HCT116 (cell line): Measurements from ENCODE around the gene VPS4B. TPM values are rescaled to one million over a fixed set of nuclear protein-coding genes. Genes with fewer than 3 reads are reported as not detected.

Source experiments
- ATAC-seq: fragments of 200-7000 bp; cut with Tn5 transposase; 2 replicates; pipeline ENCODE4 v1.9.1; 2020; ENCODE audit warnings: mild to moderate bottlenecking, moderate library complexity
- BruUV-seq: library from RNA; stranded (reverse); fragments of 400-500 nt; replicated peaks from 2 replicates; lab custom pipeline; 2021; lab: Mats Ljungman, UMichigan
- CTCF ChIA-PET: fragments of 300-600 bp; sonication (Branson Sonifier 250); formaldehyde crosslinking; loops from one replicate; lab custom pipeline; 2021; ENCODE audit warnings: antibody characterized with exemption; lab: Charles Lee
- POLR2A ChIA-PET: fragments of 300-600, 350-600 bp; sonication (Branson Sonifier 250); formaldehyde crosslinking; loops from one replicate; lab custom pipeline; 2021; ENCODE audit warnings: antibody characterized with exemption; lab: Charles Lee
- RAD21 ChIA-PET, 2 experiments: fragments of 300-600 bp; sonication (Branson Sonifier 250); formaldehyde crosslinking; loops; one replicate each; lab custom pipeline; 2023; ENCODE audit warnings: low total read pairs in 2 of 2; ENCODE audit not compliant: uncharacterized antibody in 2 of 2, unreplicated experiment in 2 of 2, low non-redundant PET in 1 of 2; lab: Charles Lee
- DNase-seq: peaks from one replicate; pipeline ENCODE4 v3.0.0-alpha.2; 2010; ENCODE audit warnings: low read depth, low spot score
- H2AFZ ChIP-seq: fragments of 200-600 bp; shearing (Covaris generic), sonication (generic); 2 replicates; pipeline ENCODE4 v1.6.1; 2017; ENCODE audit warnings: low read depth, mixed run types, mixed read lengths, antibody characterized with exemption, low read length; ENCODE audit not compliant: poor library complexity, severe bottlenecking
- H3K27ac ChIP-seq: 2 replicates; pipeline ENCODE4 v1.5.1; 2012; ENCODE audit warnings: low read depth, low read length
- H3K27me3 ChIP-seq: fragments of 200-600 bp; sonication (generic); 2 replicates; pipeline ENCODE4 v1.6.1; 2016; ENCODE audit warnings: mixed run types, low read length, mixed read lengths; ENCODE audit not compliant: insufficient read depth
- H3K36me3 ChIP-seq, 2 experiments: fragments of 200-500 bp in 1 of 2; fragments of 200-600 bp in 1 of 2; sonication (Bioruptor generic) in 1 of 2; sonication (generic) in 1 of 2; 2 replicates each; pipeline versions ENCODE4 v1.5.1 to v1.6.1; 2014 to 2016; ENCODE audit warnings: low read length in 2 of 2, inconsistent platforms in 1 of 2, mixed read lengths in 1 of 2, mixed run types in 1 of 2; ENCODE audit not compliant: insufficient read depth in 2 of 2, control insufficient read depth in 1 of 2
- H3K4me1 ChIP-seq, 2 experiments: fragments of 200-600 bp in 1 of 2; sonication (generic) in 1 of 2; 2 replicates each; pipeline versions ENCODE4 v1.5.1 to v1.6.1; 2012 to 2017; ENCODE audit warnings: low read length in 2 of 2, inconsistent platforms in 1 of 2, mild to moderate bottlenecking in 1 of 2, mixed read lengths in 1 of 2, mixed run types in 1 of 2, moderate library complexity in 1 of 2; ENCODE audit not compliant: insufficient read depth in 2 of 2, control insufficient read depth in 1 of 2
- H3K4me2 ChIP-seq: fragments of 200-600 bp; sonication (generic); 2 replicates; pipeline ENCODE4 v1.6.1; 2017; ENCODE audit warnings: mixed run types, low read length, mixed read lengths
- H3K4me3 ChIP-seq, 2 experiments: fragments of 200-600 bp in 1 of 2; sonication (generic) in 1 of 2; replicated peaks in 1 of 2; 2 replicates each; pipeline ENCODE4 v1.5.1; 2011 to 2016; ENCODE audit warnings: low read length in 2 of 2, control low read depth in 1 of 2, low read depth in 1 of 2, mild to moderate bottlenecking in 1 of 2, mixed read lengths in 1 of 2, mixed run types in 1 of 2
- H3K79me2 ChIP-seq: fragments of 200-600 bp; sonication (generic); 2 replicates; pipeline ENCODE4 v1.6.1; 2017; ENCODE audit warnings: mild to moderate bottlenecking, mixed run types, low read length, moderate library complexity, mixed read lengths; ENCODE audit not compliant: insufficient read depth
- H3K9ac ChIP-seq: fragments of 200-600 bp; sonication (generic); 2 replicates; pipeline ENCODE4 v1.6.1; 2016; ENCODE audit warnings: low read length, mixed read lengths
- H3K9me2 ChIP-seq: fragments of 200-600 bp; sonication (generic), shearing (Covaris generic); 2 replicates; pipeline ENCODE4 v1.6.1; 2017; ENCODE audit warnings: mixed run types, mild to moderate bottlenecking, moderate library complexity; ENCODE audit not compliant: insufficient read depth
- H3K9me3 ChIP-seq, 2 experiments: fragments of 200-500 bp in 1 of 2; fragments of 200-600 bp in 1 of 2; sonication (Bioruptor generic) in 1 of 2; sonication (generic) in 1 of 2; 2 replicates each; pipeline ENCODE4 v1.6.1; 2014 to 2017; ENCODE audit warnings: low read length in 2 of 2, mixed read lengths in 2 of 2, inconsistent platforms in 1 of 2, low read depth in 1 of 2, mild to moderate bottlenecking in 1 of 2, mixed run types in 1 of 2, moderate library complexity in 1 of 2; ENCODE audit not compliant: control insufficient read depth in 1 of 2, insufficient read depth in 1 of 2
- H4K20me1 ChIP-seq: fragments of 200-600 bp; sonication (generic), shearing (Covaris generic); 2 replicates; pipeline ENCODE4 v1.6.1; 2017; ENCODE audit warnings: mixed run types, mild to moderate bottlenecking, moderate library complexity; ENCODE audit not compliant: insufficient read depth
- ATF3 ChIP-seq: IDR thresholded peaks from 2 replicates; pipeline ENCODE4 v1.6.1; 2012
- CBX3 ChIP-seq: IDR thresholded peaks from 2 replicates; pipeline ENCODE4 v1.6.1; 2012; ENCODE audit warnings: low read depth
- CEBPB ChIP-seq: IDR thresholded peaks from 2 replicates; pipeline ENCODE4 v1.6.1; 2012; ENCODE audit warnings: low read depth
- CTCF ChIP-seq, 3 experiments: fragments of 200-600 bp in 1 of 3; sonication (generic) in 1 of 3; IDR thresholded peaks in 2 of 3; conservative IDR thresholded peaks in 1 of 3; 2 replicates each; pipeline ENCODE4 v1.5.1; 2012 to 2017; ENCODE audit warnings: low read depth in 2 of 3, low read length in 2 of 3, antibody characterized with exemption in 1 of 3, borderline replicate concordance in 1 of 3, control low read depth in 1 of 3, mild to moderate bottlenecking in 1 of 3, mixed read lengths in 1 of 3, mixed run types in 1 of 3, moderate library complexity in 1 of 3; ENCODE audit not compliant: insufficient read depth in 1 of 3
- EGR1 ChIP-seq: IDR thresholded peaks from 2 replicates; pipeline ENCODE4 v1.6.1; 2012; ENCODE audit warnings: low read depth
- ELF1 ChIP-seq: IDR thresholded peaks from 2 replicates; pipeline ENCODE4 v1.6.1; 2012; ENCODE audit warnings: low read depth, borderline replicate concordance
- EZH2 ChIP-seq: fragments of 200-600 bp; sonication (generic); IDR thresholded peaks from 2 replicates; pipeline ENCODE4 v1.6.1; 2017; ENCODE audit warnings: antibody characterized with exemption, mixed run types
- FOSL1 ChIP-seq: IDR thresholded peaks from 2 replicates; pipeline ENCODE4 v1.6.1; 2012; ENCODE audit warnings: low read depth
- JUND ChIP-seq: IDR thresholded peaks from 2 replicates; pipeline ENCODE4 v1.6.1; 2012
- MAX ChIP-seq: IDR thresholded peaks from 2 replicates; pipeline ENCODE4 v1.6.1; 2012
- POLR2A ChIP-seq: IDR thresholded peaks from 2 replicates; pipeline ENCODE4 v1.7.0; 2011; ENCODE audit warnings: borderline replicate concordance; ENCODE audit not compliant: insufficient read depth, insufficient read length; ENCODE audit errors: extremely low read depth
- POLR2AphosphoS5 ChIP-seq: IDR thresholded peaks from 2 replicates; pipeline ENCODE4 v1.6.1; 2011; ENCODE audit warnings: mild to moderate bottlenecking, low read depth, low read length, moderate library complexity
- RAD21 ChIP-seq: IDR thresholded peaks from 2 replicates; pipeline ENCODE4 v1.6.1; 2012; ENCODE audit warnings: low read depth, mild to moderate bottlenecking
- REST ChIP-seq: IDR thresholded peaks from 2 replicates; pipeline ENCODE4 v1.6.1; 2012; ENCODE audit warnings: low read depth
- SIN3A ChIP-seq: IDR thresholded peaks from 2 replicates; pipeline ENCODE4 v1.6.1; 2012; ENCODE audit warnings: low read depth
- SRF ChIP-seq: IDR thresholded peaks from 2 replicates; pipeline ENCODE4 v1.6.1; 2012; ENCODE audit warnings: low read depth
- TCF7L2 ChIP-seq: IDR thresholded peaks from 2 replicates; pipeline ENCODE4 v1.7.0; 2011; ENCODE audit warnings: borderline replicate concordance, inconsistent platforms; ENCODE audit not compliant: insufficient read depth, insufficient read length; ENCODE audit errors: extremely low read depth
- YY1 ChIP-seq: IDR thresholded peaks from 2 replicates; pipeline ENCODE4 v1.6.1; 2011; ENCODE audit warnings: low read length, low read depth, moderate library complexity, mild to moderate bottlenecking; ENCODE audit not compliant: insufficient replicate concordance; ENCODE audit errors: extremely low read depth
- ZBTB33 ChIP-seq: IDR thresholded peaks from 2 replicates; pipeline ENCODE4 v1.6.1; 2011; ENCODE audit warnings: mild to moderate bottlenecking, low read length, moderate library complexity; ENCODE audit not compliant: insufficient replicate concordance; ENCODE audit errors: extremely low read depth
- ZNF274 ChIP-seq: fragments of 200-500 bp; sonication (Bioruptor generic); IDR thresholded peaks from 2 replicates; pipeline ENCODE4 v1.6.1; 2014; ENCODE audit warnings: mild to moderate bottlenecking, low read depth, low read length, inconsistent platforms
- intact Hi-C: fragments of 100-400 bp; cut with micrococcal nuclease; formaldehyde crosslinking; loops from 2 replicates; pipeline ENCODE4 v1.10.0; 2022
- total RNA-seq: library from RNA; stranded (reverse); gene quantifications from one replicate; pipeline ENCODE4 v1.2.1, GENCODE V29; 2021; ENCODE audit not compliant: unreplicated experiment

VPS4B gene
- total RNA-seq, 1 experiment from 2014 or later = 68.3 TPM

- ChIA-PET POLR2A (no interaction called here), RAD21 (no interaction called here), CTCF (no interaction called here)
- Histone ChIP-seq H3K27me3 (no peaks in the 10 kb centered on the region), H3K4me2 (peak overlapping the region; percentile 94), H3K9me3 (peaks cover 6 to 8% of the 10 kb centered on the region in 2 experiments; a peak in 1 of 4 replicates), H3K4me3 (peak overlapping the region; percentile 78 to 85), H3K27ac (no peak overlapping the region), H3K4me1 (peaks cover 7 to 14% of the 10 kb centered on the region in 2 experiments; a peak in 3 of 4 replicates), H3K79me2 (peaks cover 34% of the 10 kb centered on the region), H4K20me1 (peaks cover 10% of the 10 kb centered on the region; the same call in 1 of the 2 replicates), H3K9me2 (no peaks in the 10 kb centered on the region), H3K9ac (peak overlapping the region; percentile 95), H2AFZ (peak overlapping the region; percentile 89), H3K36me3 (no peaks in the 10 kb centered on the region)
- intact Hi-C loops = loop anchor here (10.0 kb wide), 1 partner anchor 1184 kb away; the partner anchor contains the start of genes PIGN and RELCH
- DNase-seq = no peak
- no TSS peak for BruUV-seq
- TF ChIP-seq TCF7L2 (no peak), CBX3 (no peak), YY1 (no peak), CEBPB (no peak), SRF (no peak), EZH2 (no peak), JUND (no peak), SIN3A (no peak), ELF1 (no peak), ZBTB33 (no peak), MAX (no peak), ATF3 (no peak), EGR1 (no peak), ZNF274 (no peak), FOSL1 (no peak), POLR2AphosphoS5 (no peak), RAD21 (no peak), CTCF (IDR thresholded peaks at IDR 0.05 in 2 of 3, conservative IDR thresholded peaks at IDR 0.05 in 1 of 3; ENCODE audit: borderline replicate concordance in 1 of 3, insufficient read depth in 1 of 3, low read depth in 2 of 3, low read length in 2 of 3) (no peak), POLR2A (no peak), REST (no peak)
- no peak for ATAC-seq
Observed at GRCh38 chr18:63368611-63369010, 53.7 kb downstream of the VPS4B start.
